Activated naive CD4-positive, alpha-beta T cell treated with anti-CD3 and anti-CD28 coated beads, Interleukin-2, amount 50 U/mL, for 16 hours (primary cell): ENCODE data around the gene ACTL7B.
"Not testable (repeated sequence)": the region's sequence is repeated elsewhere in the genome, so short reads cannot be mapped to it uniquely, and the experiment has no call there.

ENCODE experiments used
- DNase-seq: peaks from one replicate; pipeline ENCODE4 v3.0.0-alpha.2; 2020

Gene ACTL7B

DNA sequence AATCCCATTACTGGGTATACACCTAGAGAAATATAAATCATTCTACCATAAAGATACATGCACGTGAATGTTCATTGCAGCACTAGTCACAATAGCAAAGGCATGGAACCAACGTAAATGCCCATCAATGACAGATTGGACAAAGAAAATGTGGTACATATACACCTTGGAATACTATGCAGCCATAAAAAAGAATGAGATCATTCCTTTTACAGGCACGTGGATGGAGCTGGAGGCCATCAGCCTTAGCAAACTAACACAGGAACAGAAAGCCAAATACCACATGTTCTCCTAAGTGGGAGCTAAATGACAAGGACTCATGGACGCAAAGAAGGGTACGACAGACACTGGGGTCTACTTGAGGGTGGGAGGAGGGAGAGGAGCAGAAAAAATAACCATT lies 16.2 kb downstream of the ACTL7B start:
- DNase-seq: not testable (repeated sequence)

DNA sequence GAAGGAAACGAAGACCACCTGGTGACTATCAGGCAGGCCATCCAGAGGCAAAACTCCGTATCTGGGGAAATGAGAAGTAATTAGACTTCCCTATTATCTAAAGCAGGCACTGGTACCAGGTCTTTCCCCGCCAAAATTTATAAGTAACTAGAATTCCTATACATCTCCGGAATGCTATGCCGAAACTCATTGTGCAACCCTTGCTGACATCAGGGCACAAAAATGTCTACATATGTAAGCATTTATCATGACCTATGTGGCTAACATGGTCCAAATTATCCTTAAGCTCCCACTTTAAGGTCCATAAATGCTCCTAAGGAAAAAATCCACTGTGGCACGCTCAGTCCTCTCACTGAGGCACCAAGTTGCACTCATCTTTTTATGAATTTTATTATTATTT lies 17.8 kb downstream of the ACTL7B start:
- DNase-seq: no peak

DNA sequence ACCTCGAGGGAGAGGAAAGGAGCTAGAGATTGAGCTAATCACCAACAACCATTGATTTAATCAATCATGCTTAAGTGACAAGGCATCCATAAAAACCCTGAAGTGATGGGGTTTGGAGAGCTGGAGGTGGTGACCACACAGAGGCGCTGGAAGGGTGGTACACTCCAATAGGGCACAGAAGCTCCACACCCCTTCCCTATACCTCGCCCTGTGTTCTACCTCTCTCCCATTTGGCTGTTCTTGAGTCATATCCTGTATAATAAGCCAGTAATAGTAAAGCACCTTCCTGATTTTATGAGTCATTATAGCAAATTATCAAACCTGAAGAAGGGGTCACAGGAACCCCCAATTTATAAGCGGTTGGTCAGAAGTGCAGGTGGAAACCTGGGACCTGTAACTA lies 18.3 kb downstream of the ACTL7B start:
- DNase-seq: no peak

DNA sequence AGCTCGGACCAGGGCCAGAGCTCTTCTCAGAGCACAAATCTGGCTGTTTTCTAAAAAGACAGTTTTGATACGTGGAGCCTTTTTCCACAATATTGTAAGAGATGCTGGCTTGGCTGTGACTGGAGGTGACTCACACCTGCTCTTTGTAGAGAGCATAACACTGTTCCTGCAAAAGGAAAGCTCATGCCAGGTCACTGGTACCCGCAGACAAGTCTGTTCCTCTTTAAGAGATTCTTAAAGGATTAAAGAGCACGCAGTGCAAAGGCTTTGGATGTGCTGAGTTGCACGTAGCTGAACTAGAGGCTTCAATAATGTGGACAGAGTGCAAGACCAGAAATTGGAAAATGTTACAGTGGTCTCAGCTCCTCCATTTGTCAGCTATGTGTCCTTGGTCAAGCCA lies 19.0 kb downstream of the ACTL7B start:
- DNase-seq: no peak

DNA sequence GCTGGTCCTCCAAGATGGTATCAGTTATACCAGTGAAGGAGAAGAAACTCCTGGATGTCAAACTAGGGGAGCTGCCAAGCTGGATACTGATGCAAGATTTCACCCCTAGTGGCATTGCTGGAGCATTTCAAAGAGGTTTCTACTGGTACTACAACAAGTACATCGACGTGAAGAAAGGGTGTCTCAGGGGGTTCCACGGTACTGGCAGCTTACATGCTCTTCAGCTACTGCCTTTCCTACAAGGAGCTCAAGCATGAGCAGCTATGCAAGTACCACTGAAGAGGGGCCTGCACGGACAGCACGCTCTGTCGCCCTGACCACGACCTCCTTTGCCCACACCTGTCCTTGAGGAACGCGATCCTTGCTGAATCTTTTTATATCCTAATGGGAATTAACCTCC lies 19.5 kb downstream of the ACTL7B start:
- DNase-seq: no peak

DNA sequence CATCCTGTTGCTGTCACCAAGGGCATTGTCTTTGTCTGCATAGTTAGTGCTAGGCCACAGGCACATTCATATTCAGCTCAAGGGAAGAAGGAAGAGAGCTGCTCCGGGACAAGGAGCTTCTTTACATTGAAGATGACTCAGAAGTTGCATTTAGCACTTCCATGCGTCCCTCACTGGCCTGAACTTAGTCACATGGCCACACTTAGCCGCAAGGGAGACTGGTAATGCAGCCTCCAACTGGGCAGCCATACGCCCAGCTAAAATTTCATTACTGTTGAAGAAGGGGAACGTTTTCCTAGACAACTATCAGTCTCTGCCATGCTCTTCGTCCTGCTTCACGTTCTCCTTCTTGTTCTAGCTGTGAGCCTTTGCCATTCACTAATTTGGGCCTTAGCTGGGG lies 20.0 kb downstream of the ACTL7B start:
- DNase-seq: no peak

DNA sequence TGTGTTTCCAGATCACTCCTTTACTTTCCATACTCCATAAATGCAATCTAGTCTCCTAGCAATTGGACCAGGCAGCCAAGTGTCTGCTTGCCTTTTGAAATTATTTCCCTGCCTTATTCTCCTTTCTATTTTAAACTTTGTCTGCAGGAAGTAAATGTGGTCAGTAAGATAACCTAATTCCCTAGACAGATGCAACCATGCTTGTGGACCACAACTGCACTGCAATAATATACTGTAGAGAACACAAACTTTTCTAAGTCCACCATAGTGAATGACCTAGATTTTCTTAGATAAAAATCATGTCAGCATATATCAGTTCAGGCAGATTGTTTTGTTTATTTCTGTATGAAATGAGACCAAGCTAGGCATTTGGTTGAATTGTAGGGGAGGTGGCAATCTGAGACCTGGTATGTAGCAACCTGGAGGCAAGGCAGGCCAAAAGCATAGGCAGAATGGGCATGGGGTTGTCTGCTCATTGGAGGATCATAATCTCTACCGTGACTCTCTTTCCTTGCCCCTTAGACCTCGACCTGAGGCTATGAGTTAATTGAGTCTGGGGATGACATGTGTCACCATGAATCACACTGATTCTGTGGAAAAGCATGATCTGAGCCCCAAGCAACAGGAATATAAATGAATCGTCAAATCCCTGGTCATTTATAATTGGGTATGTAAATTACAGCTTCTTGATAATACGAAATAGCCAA lies 20.7 kb downstream of the ACTL7B start:
- DNase-seq: no peak

DNA sequence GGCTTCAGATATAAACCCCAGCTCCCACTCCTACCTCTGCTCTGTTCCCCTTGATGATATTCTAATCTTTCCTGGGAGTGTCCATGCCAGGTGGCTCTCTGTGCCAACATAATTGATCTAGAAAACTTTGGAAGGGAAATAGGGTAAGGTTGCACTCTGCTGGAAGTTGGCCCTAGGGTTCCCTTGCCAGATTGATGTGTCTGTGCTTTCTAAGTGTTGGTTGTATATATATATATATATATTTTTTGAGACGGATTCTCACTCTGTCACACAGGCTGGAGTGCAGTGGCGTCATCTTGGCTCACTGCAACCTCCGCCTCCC lies 23.6 kb downstream of the ACTL7B start:
- no peak for DNase-seq

DNA sequence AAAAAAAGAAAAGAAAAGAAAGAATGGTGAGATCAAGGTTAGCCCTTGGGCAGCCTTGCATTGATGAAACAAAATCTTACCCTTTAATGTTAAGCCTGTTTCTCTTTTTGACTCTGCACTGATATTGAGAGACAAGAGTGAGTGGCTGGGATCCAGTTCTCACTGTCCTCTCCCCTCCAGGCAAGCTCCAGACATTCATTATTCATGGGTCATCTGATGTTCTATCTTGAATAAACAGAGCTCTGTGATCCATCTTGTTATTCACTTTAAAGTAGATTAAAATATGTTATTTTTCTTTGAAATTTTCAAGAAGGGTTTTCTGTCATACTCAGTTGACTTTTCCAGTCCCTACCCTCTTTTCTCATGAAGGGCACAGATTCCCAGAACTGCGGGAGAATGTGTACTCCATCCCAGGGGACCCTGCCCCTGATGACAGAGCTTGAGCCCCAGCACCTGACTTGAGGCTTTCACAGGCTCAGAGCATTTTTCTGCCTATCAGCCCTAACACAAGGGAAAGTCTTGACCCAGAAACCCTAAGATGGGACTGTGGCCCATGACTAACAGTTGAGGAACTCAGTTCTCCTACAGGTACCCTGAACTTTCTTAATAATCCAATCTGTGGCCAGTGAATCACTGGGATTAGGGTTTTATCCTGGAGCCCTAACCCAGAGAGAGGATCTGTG lies 24.1 kb downstream of the ACTL7B start:
- no peak for DNase-seq

DNA sequence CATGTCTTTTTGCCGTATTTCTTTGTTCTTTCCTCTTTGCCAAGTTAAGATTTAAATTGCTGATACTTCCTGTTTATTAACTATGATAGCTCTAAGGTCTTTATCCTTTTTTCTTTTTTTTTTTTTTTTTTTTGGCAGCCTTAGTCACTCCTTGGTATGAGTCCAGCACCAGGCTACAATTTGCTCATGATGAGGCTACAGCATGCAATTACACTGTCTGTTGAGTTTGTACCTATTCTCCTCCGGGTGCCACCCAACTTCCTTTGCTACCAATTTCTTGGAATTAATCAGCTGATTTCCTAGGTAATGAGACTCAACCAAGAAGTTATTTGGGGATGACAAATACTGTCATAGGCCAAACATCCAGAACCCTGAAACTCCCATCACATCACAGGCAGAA lies 25.5 kb downstream of the ACTL7B start:
- no peak for DNase-seq

DNA sequence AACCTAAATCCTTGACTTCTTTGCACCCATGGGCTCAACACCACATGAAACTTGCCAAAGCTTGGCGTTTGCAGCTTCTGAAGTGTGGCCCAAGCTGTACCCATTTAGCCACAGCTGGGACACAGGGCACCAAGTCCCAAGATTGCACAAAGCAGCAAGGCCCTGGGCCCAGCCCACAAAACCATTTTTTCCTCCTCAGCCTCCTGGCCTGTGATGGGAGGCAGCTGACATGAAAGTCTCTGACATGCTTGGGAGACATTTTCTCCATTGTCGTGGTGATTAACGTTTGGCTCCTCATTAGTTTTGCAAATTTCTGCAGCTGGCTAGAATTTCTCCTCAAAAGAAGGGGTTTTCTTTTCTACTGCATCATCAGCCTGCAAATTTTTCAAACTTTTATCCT lies 32.0 kb downstream of the ACTL7B start:
- no peak for DNase-seq

DNA sequence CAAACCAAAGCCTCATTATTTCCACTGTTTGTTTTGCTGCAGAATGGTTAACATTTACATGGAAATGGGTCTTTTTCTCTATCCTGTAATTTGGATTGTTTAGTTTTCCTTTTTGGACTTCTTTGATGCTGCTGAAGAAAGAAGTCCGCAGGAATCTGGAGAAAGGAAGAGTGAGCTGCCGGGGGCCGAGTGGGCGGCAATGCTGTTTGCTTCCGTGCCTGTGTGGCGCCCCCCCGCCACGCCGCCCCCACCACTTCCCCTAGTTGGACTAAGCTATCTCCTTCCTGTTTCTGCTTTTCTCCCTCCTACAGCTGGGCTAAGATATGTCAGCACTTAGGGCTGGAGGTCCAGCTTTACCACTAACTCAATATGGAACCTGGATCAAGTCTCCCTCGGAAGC lies 39.7 kb downstream of the ACTL7B start:
- no peak for DNase-seq

DNA sequence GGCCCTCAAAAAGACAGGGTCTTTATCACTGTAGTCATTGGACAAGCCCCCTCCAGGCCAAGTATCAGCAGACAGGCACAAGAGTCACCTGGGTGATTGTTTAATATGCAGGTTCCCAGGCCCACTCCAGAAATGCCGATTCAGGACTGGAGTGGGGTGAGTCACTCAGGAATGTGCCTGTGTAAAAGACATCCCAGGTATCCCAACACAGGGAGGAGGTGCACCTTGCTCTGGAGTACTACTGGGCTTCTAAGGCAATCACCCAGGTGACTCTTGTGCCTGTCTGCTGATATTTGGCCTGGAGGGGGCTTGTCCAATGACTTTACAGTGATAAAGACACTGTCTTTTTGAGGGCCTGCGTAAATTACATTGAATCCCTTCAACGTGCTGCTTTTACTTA lies 40.6 kb downstream of the ACTL7B start:
- no peak for DNase-seq

DNA sequence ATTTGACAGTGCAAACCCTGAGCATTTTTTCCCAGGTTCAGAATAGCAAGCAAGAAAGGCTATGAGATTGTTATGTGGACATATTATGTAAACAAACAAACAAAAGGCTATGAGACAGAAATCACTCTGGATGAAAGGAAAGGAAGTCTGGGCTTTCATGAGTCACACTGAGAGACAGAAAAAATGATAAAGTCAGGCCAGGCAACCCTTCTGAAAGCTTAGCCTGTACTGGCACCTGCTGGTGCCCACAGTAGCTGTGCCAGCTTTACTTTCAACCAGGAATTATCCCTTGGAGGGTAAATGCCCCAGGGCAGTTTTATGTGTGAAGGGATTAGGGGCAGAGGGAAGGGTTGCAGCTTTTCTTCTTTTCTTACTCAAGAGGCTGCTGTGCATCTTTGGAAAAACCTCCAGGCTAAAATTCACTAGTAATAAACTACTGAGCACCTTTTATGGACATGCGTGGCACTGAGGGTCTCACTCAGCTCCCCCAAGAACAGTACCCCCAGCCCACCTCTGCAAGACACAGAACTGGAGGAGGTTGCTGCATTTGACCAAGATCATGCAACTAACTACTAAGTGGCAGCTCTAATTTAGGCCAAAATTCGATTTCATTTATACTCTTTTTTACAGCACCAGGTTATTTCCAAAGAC lies 41.7 kb downstream of the ACTL7B start:
- DNase-seq: no peak

DNA sequence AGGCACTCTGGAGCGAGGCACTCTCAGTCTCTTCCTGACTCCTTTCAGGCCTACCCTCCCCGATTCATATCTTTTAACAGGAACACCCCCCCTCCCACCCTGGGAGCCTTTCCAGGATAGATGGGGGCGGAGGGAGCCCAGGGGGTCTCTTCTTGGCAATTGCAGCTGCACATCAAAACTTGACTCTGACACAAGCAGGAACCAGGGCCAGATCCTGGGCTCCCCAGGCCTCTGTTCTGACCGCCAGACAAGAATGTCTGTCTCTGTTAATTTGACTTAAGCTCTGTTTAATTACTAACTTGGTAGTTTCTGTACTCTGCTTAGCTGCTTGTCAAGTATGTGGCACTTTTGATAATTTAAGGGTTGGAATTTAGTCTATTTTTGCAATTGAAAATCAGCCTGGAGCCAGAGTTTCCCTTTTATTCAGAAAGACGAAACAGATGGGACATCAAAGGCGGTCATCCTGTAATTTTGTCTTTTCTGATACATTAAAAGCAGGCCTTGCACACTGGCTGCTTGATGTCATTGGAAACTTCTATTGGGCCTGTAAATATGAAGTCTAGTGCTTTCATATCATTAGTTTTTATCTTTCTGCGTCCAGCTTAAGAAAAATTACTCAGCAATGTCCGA lies 43.3 kb downstream of the ACTL7B start:
- DNase-seq: no peak

DNA sequence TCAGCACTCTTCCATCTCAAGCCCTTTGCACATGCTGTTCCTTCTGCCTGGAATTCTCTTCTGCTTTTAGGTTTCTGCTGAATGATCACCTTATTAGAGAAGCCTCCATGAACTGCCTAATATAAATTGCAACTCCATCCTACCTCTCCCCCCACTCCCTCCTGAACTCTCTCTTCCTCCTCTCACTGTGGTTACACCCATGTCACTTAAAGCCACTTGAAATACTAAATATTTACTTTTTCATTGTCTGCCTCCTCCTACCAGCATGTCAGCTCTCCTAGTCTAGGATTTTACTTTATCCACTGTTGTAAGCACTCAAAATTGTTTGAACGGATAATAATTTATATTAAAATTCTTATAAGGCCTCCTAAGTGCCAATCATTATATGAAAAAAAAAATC lies 43.8 kb downstream of the ACTL7B start:
- no peak for DNase-seq

DNA sequence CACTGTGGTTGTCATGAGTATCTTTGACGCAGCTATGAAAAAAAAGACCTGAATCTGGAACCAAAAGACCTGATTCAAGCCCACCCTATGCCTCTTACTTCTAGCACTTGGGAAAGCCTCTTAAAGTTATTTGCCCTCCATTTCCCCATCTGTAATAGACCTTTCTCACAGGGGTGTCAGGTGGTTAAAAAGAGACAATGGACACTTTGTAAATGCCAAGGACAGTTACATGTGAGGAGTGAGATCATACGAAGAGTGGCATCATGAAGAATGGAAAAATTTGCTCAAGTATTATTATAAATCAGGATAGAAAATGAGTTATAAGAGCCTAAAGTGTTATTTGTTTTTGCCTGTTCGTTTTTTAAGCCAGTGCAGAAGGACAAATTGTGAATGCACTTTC lies 46.5 kb downstream of the ACTL7B start:
- DNase-seq: no peak
